ENCODE measurements around the gene SECTM1.
"Not testable (repeated sequence)": the region's sequence is repeated elsewhere in the genome, so short reads cannot be mapped to it uniquely, and the experiment has no call there.

DNA sequence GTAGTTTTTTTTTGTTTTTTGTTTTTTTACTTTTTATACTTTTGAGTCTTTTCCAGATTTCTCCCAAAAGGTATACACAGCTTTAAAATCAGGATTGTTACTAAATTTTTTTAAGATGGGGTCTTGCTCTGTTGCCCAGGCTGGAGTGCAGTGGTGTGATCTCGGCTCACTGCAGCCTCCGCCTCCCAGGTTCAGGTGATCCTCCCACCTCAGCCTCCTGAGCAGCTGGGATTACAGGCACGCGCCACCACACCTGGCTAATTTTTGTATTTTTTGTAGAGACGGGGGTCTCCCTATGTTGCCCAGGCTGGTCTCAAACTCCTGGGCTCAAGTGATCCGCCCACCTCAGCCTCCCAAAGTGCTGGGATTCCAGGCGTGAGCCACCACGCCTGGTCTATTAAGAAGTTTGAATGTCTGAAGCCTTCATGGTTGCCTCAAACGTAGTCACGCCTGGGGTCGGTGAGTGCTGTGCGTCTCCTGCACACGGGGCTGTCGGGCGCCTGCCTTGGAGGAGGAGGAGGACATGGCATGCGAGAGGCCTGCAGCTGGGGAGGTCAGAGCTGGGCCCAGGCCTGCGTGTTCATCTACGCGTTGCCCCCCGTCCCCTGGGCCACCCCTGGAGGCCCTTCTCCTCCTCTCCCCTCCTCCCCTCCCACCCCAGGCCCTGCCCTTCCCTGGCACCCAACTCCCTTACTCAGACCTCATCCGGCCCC, 48.8 kb upstream of the SECTM1 start:
- not testable (repeated sequence) for TF ChIP-seq EZH2 (IDR thresholded peaks at IDR 0.05; ENCODE audit: insufficient read depth, poor library complexity, severe bottlenecking); EZH2phosphoT487 (IDR thresholded peaks at IDR 0.05; ENCODE audit: insufficient read depth, low read depth)

Data from GM23248 (cell line).